Keratinocyte (primary cell): ENCODE data around the gene SLC35E4. TPM values are rescaled to one million over a fixed set of nuclear protein-coding genes. Genes with fewer than 3 reads are reported as not detected.

Experiments
- DNase-seq: peaks from one replicate; pipeline ENCODE4 v3.0.0-alpha.2; 2011; ENCODE audit warnings: low read depth, missing footprints, low spot score
- FAIRE-seq: peaks from 2 replicates; lab custom pipeline; 2011; peaks lifted over from hg19 to GRCh38; lab: Jason Lieb, UNC
- H2AFZ ChIP-seq: 2 replicates; pipeline ENCODE4 v1.6.0; 2012; ENCODE audit warnings: low read length, control low read depth, inconsistent platforms; ENCODE audit not compliant: control insufficient read depth
- H3K27ac ChIP-seq: 2 replicates; pipeline ENCODE4 v1.5.1; 2011; ENCODE audit warnings: low read length; ENCODE audit not compliant: control insufficient read depth, insufficient read depth
- H3K27me3 ChIP-seq: 3 replicates; pipeline ENCODE4 v1.6.0; 2011; ENCODE audit warnings: low read length; ENCODE audit not compliant: control insufficient read depth, insufficient read depth; ENCODE audit errors: extremely low read depth
- H3K36me3 ChIP-seq, 2 experiments: 2 replicates in 1 of 2; 3 replicates in 1 of 2; pipeline ENCODE4 v1.5.1; 2011; ENCODE audit warnings: low read length in 2 of 2, mild to moderate bottlenecking in 1 of 2; ENCODE audit not compliant: control insufficient read depth in 2 of 2, insufficient read depth in 2 of 2; ENCODE audit errors: extremely low read depth in 1 of 2
- H3K4me1 ChIP-seq: 3 replicates; pipeline ENCODE4 v1.5.1; 2011; ENCODE audit warnings: low read length; ENCODE audit not compliant: control insufficient read depth, insufficient read depth; ENCODE audit errors: extremely low read depth
- H3K4me2 ChIP-seq: 3 replicates; pipeline ENCODE4 v1.6.0; 2011; ENCODE audit warnings: low read depth, low read length; ENCODE audit not compliant: control insufficient read depth, insufficient read depth; ENCODE audit errors: extremely low read depth
- H3K4me3 ChIP-seq, 3 experiments: fragments of 200-600 bp in 1 of 3; sonication (generic) in 1 of 3; 2 replicates in 2 of 3; 3 replicates in 1 of 3; pipeline ENCODE4 v1.5.1; 2011 to 2016; ENCODE audit warnings: low read length in 3 of 3, mild to moderate bottlenecking in 3 of 3, control low read depth in 2 of 3, inconsistent platforms in 1 of 3, low read depth in 1 of 3, mixed read lengths in 1 of 3, mixed run types in 1 of 3, moderate library complexity in 1 of 3; ENCODE audit not compliant: control insufficient read depth in 2 of 3, insufficient read depth in 2 of 3; ENCODE audit errors: extremely low read depth in 1 of 3
- H3K79me2 ChIP-seq: 2 replicates; pipeline ENCODE4 v1.6.0; 2012; ENCODE audit warnings: low read length; ENCODE audit not compliant: control insufficient read depth, insufficient read depth
- H3K9ac ChIP-seq: 3 replicates; pipeline ENCODE4 v1.6.0; 2011; ENCODE audit warnings: low read length; ENCODE audit not compliant: control insufficient read depth, insufficient read depth; ENCODE audit errors: extremely low read depth
- H3K9me1 ChIP-seq: 3 replicates; pipeline ENCODE4 v1.6.0; 2011; ENCODE audit warnings: low read length; ENCODE audit not compliant: control insufficient read depth, insufficient read depth; ENCODE audit errors: extremely low read depth
- H3K9me3 ChIP-seq: 2 replicates; pipeline ENCODE4 v1.5.1; 2012; ENCODE audit warnings: low read depth, low read length; ENCODE audit not compliant: control insufficient read depth
- H4K20me1 ChIP-seq: 3 replicates; pipeline ENCODE4 v1.6.0; 2011; ENCODE audit warnings: low read length; ENCODE audit not compliant: control insufficient read depth, insufficient read depth; ENCODE audit errors: extremely low read depth
- CTCF ChIP-seq, 3 experiments: IDR thresholded peaks in 1 of 3; conservative IDR thresholded peaks in 1 of 3; optimal IDR thresholded peaks in 1 of 3; 2 replicates in 2 of 3; 3 replicates in 1 of 3; pipeline versions ENCODE3 to v1.5.1; 2011; ENCODE audit warnings: low read length in 3 of 3, mild to moderate bottlenecking in 3 of 3, moderate library complexity in 2 of 3, control low read depth in 1 of 3, inconsistent platforms in 1 of 3; ENCODE audit not compliant: insufficient read depth in 2 of 3; ENCODE audit errors: extremely low read depth in 1 of 3
- EZH2 ChIP-seq: IDR thresholded peaks from one replicate; pipeline ENCODE4 v1.6.1; 2012; ENCODE audit warnings: inconsistent platforms, mild to moderate bottlenecking, low read length, moderate library complexity
- dilution Hi-C: fragments of 300-500 bp; cut with MboI; formaldehyde crosslinking; loops from one replicate; pipeline ENCODE4 v1.7.0; 2020; ENCODE audit warnings: low sequenced_read_pairs; ENCODE audit not compliant: extremely low pct_ligation_motif_present
- polyA plus RNA-seq, 5 experiments: library from polyadenylated mRNA; depleted of rRNA in 3 of 5; stranded (reverse) in 3 of 5; stranded (forward) in 1 of 5; unstranded in 1 of 5; fragments of >200 nt; gene quantifications; 1 replicate in 1 of 5; 2 replicates in 3 of 5; 3 replicates in 1 of 5; pipeline versions ENCODE4 v1.2.1 to v1.2.3, GENCODE V29; 2011 to 2012; ENCODE audit warnings: missing spikeins in 2 of 5, low read depth in 1 of 5, low replicate concordance in 1 of 5

The SLC35E4 gene
- polyA plus RNA-seq, 1 donor (not counting 4 experiments of a cell fraction or from before 2014, with no cell fraction given), result 2.3 TPM

GRCh38 chr22:30596199-30596598, 39.4 kb upstream of the SLC35E4 start:
- Histone ChIP-seq H3K4me1 (no peaks in the 10 kb centered on the region), H2AFZ (no peak overlapping the region), H3K4me2 (no peak overlapping the region), H3K79me2 (peaks cover 6% of the 10 kb centered on the region), H3K4me3 (no peak overlapping the region), H3K36me3 (no peaks in the 10 kb centered on the region), H4K20me1 (no peaks in the 10 kb centered on the region), H3K9me3 (no peaks in the 10 kb centered on the region), H3K27me3 (no peaks in the 10 kb centered on the region), H3K9ac (no peak overlapping the region), H3K9me1 (no peaks in the 10 kb centered on the region), H3K27ac (no peak overlapping the region)
- DNase-seq (no peak), FAIRE-seq (no peak)
- TF ChIP-seq CTCF (optimal IDR thresholded peaks at IDR 0.05 in 1 of 3, IDR thresholded peaks at IDR 0.05 in 1 of 3, conservative IDR thresholded peaks at IDR 0.05 in 1 of 3; ENCODE audit: extremely low read depth in 1 of 3, insufficient read depth in 2 of 3, low read length in 3 of 3), result no peak
- TF ChIP-seq EZH2, result no peak
- dilution Hi-C loops, result no loop called here

- no peaks in the 10 kb centered on the region for H3K4me1 ChIP-seq
- no peaks in the 10 kb centered on the region for H4K20me1 ChIP-seq
- FAIRE-seq (no peak), DNase-seq (no peak)
- H3K27ac ChIP-seq, result no peak overlapping the region
- TF ChIP-seq EZH2 (no peak), CTCF (optimal IDR thresholded peaks at IDR 0.05 in 1 of 3, IDR thresholded peaks at IDR 0.05 in 1 of 3, conservative IDR thresholded peaks at IDR 0.05 in 1 of 3; ENCODE audit: extremely low read depth in 1 of 3, insufficient read depth in 2 of 3, low read length in 3 of 3) (no peak)
- H2AFZ ChIP-seq, result no peak overlapping the region
- H3K4me3 ChIP-seq, result no peak overlapping the region
- H3K9me3 ChIP-seq, result no peaks in the 10 kb centered on the region
- no peak overlapping the region for H3K4me2 ChIP-seq
- no peak overlapping the region for H3K9ac ChIP-seq
- no peaks in the 10 kb centered on the region for H3K27me3 ChIP-seq
- H3K79me2 ChIP-seq, result no peaks in the 10 kb centered on the region
- no peaks in the 10 kb centered on the region for H3K36me3 ChIP-seq
- no peaks in the 10 kb centered on the region for H3K9me1 ChIP-seq
- dilution Hi-C loops, result no loop called here
These were observed 38.7 kb upstream of the SLC35E4 start for GRCh38 chr22:30596886-30597285.
